HCEC 1CT (cell line): Measurements from ENCODE around the gene B4GALNT3.

Experiments
- DNase-seq: peaks from one replicate; pipeline ENCODE4 v3.0.0-alpha.2; 2017

The B4GALNT3 gene

GRCh38 chr12:541676-542324 lies 82.1 kb downstream of the B4GALNT3 start:
- DNase-seq = no peak

GRCh38 chr12:542395-543113 lies 82.8 kb downstream of the B4GALNT3 start:
- DNase-seq = no peak

GRCh38 chr12:543114-543451 lies 83.3 kb downstream of the B4GALNT3 start:
- no peak for DNase-seq

GRCh38 chr12:544142-544541 lies 84.4 kb downstream of the B4GALNT3 start:
- no peak for DNase-seq

GRCh38 chr12:544941-545635 lies 85.3 kb downstream of the B4GALNT3 start:
- DNase-seq = no peak

- no peak for DNase-seq
These were observed 86.1 kb downstream of the B4GALNT3 start for GRCh38 chr12:545835-546234.

GRCh38 chr12:546265-546919 lies 86.7 kb downstream of the B4GALNT3 start:
- no peak for DNase-seq

GRCh38 chr12:546920-547845 lies 87.4 kb downstream of the B4GALNT3 start:
- DNase-seq = peak; percentile 34

- no peak for DNase-seq
These were observed 88.2 kb downstream of the B4GALNT3 start for GRCh38 chr12:547883-548470.

GRCh38 chr12:549476-550082 lies 89.8 kb downstream of the B4GALNT3 start:
- no peak for DNase-seq

- no peak for DNase-seq
These were observed 90.9 kb downstream of the B4GALNT3 start for GRCh38 chr12:550473-551260.

GRCh38 chr12:552466-552865 lies 92.7 kb downstream of the B4GALNT3 start:
- DNase-seq = no peak

GRCh38 chr12:553216-554000 lies 93.7 kb downstream of the B4GALNT3 start:
- DNase-seq = no peak

GRCh38 chr12:554001-554285 lies 94.2 kb downstream of the B4GALNT3 start:
- DNase-seq = no peak

- no peak for DNase-seq
These were observed 96.8 kb downstream of the B4GALNT3 start for GRCh38 chr12:556498-556897.

- no peak for DNase-seq
These were observed 98.8 kb downstream of the B4GALNT3 start for GRCh38 chr12:558580-558979.

GRCh38 chr12:559208-559905 lies 99.6 kb downstream of the B4GALNT3 start:
- no peak for DNase-seq

GRCh38 chr12:559906-560455 lies 100.2 kb downstream of the B4GALNT3 start:
- no peak for DNase-seq

- DNase-seq = no peak
These were observed 101.1 kb downstream of the B4GALNT3 start for GRCh38 chr12:560691-561390.
